K562 (cell line): ENCODE measurements around the gene CSF3. TPM values are rescaled to one million over a fixed set of nuclear protein-coding genes. Genes with fewer than 3 reads are reported as not detected.
A peak's percentile ranks its signal among the peaks of the same experiment; 100 is the strongest.

Source experiments
- ATAC-seq: fragments of 200-7000 bp; cut with Tn5 transposase; 3 replicates; pipeline ENCODE4 v1.9.1; 2020; ENCODE audit warnings: moderate library complexity
- BruUV-seq: library from RNA; stranded (reverse); fragments of 400-500 nt; replicated peaks from 2 replicates; lab custom pipeline; 2021; lab: Mats Ljungman, UMichigan
- CTCF ChIA-PET: fragments of 300-600 bp; formaldehyde crosslinking; extraction: SDS; loops from one replicate; lab custom pipeline; 2021; ENCODE audit warnings: low intra/inter-chr PET ratio; lab: Yijun Ruan, JAX
- POLR2A ChIA-PET: fragments of 300-600, 350-650 bp; sonication (Branson Sonifier 250); formaldehyde crosslinking; extraction: SDS; loops from one replicate; lab custom pipeline; 2021; ENCODE audit warnings: antibody characterized with exemption, inconsistent platforms; lab: Yijun Ruan, JAX
- DNase-seq, 4 experiments: peaks; one replicate each; pipeline versions ENCODE4 v3.0.0 to v3.0.0-alpha.2; 2011 to 2018; ENCODE audit warnings: low spot score in 3 of 4, mixed read lengths in 3 of 4; ENCODE audit errors: extremely low read depth in 1 of 4
- FAIRE-seq: peaks from 2 replicates; lab custom pipeline; 2011; peaks lifted over from hg19 to GRCh38; lab: Jason Lieb, UNC
- H2AFZ ChIP-seq: 2 replicates; pipeline ENCODE4 v1.6.0; 2011; ENCODE audit warnings: low read depth, low read length, control low read depth, inconsistent platforms
- H3K27ac ChIP-seq: fragments of 200-600 bp; 3 replicates; pipeline ENCODE4 v1.8.0; 2011; ENCODE audit warnings: low read depth, mild to moderate bottlenecking, control low read depth, inconsistent platforms, low read length, moderate library complexity, mixed read lengths; ENCODE audit errors: extremely low read depth
- H3K27me3 ChIP-seq, 2 experiments: fragments of 300-600 bp in 1 of 2; 2 replicates in 1 of 2; 3 replicates in 1 of 2; pipeline versions ENCODE4 v1.6.0 to v1.8.0; 2011; ENCODE audit warnings: inconsistent platforms in 2 of 2, low read length in 2 of 2, mild to moderate bottlenecking in 1 of 2, mixed read lengths in 1 of 2, moderate library complexity in 1 of 2; ENCODE audit not compliant: control insufficient read depth in 2 of 2, insufficient read depth in 2 of 2
- H3K36me3 ChIP-seq: fragments of 300-600 bp; 3 replicates; pipeline ENCODE4 v1.8.0; 2011; ENCODE audit warnings: mild to moderate bottlenecking, low read length, inconsistent platforms; ENCODE audit not compliant: control insufficient read depth, insufficient read depth
- H3K4me1 ChIP-seq, 2 experiments: fragments of 200-600 bp in 1 of 2; replicated peaks in 1 of 2; 2 replicates in 1 of 2; 3 replicates in 1 of 2; pipeline versions ENCODE4 v1.5.1 to v1.8.0; 2011; ENCODE audit warnings: inconsistent platforms in 2 of 2, low read length in 2 of 2, mild to moderate bottlenecking in 1 of 2, mixed read lengths in 1 of 2, moderate library complexity in 1 of 2; ENCODE audit not compliant: control insufficient read depth in 2 of 2, insufficient read depth in 2 of 2
- H3K4me2 ChIP-seq: 2 replicates; pipeline ENCODE4 v1.6.1; 2011; ENCODE audit warnings: low read length, control low read depth, inconsistent platforms, mixed read lengths; ENCODE audit not compliant: insufficient read depth
- H3K4me3 ChIP-seq: fragments of 200-600 bp; sonication (generic), shearing (Covaris generic); 2 replicates; pipeline ENCODE4 v1.5.1; 2016; ENCODE audit warnings: control low read depth, inconsistent platforms
- H3K79me2 ChIP-seq: fragments of 200-600 bp; 3 replicates; pipeline ENCODE4 v1.8.0; 2011; ENCODE audit warnings: low read length, inconsistent platforms; ENCODE audit not compliant: control insufficient read depth, insufficient read depth
- H3K9ac ChIP-seq, 2 experiments: 2 replicates each; pipeline versions ENCODE4 v1.6.0 to v1.6.1; 2011; ENCODE audit warnings: low read depth in 2 of 2, low read length in 2 of 2, control low read depth in 1 of 2, inconsistent platforms in 1 of 2, mild to moderate bottlenecking in 1 of 2, mixed read lengths in 1 of 2; ENCODE audit not compliant: insufficient read depth in 1 of 2
- H3K9me1 ChIP-seq: one replicate; pipeline ENCODE4 v1.6.0; 2011; ENCODE audit warnings: inconsistent platforms, mild to moderate bottlenecking, low read length, moderate library complexity; ENCODE audit not compliant: control insufficient read depth, insufficient read depth
- H3K9me3 ChIP-seq: replicated peaks from 2 replicates; pipeline ENCODE4 v1.5.1; 2011; ENCODE audit warnings: low read depth, low read length, inconsistent platforms; ENCODE audit not compliant: control insufficient read depth, insufficient read depth
- H4K20me1 ChIP-seq: replicated peaks from 2 replicates; pipeline ENCODE4 v1.6.1; 2011; ENCODE audit warnings: low read length, inconsistent platforms, mixed read lengths; ENCODE audit not compliant: control insufficient read depth, insufficient read depth
- CHD1 ChIP-seq: fragments of 200-600 bp; sonication (generic); IDR thresholded peaks from one replicate; pipeline ENCODE4 v1.6.1; 2012; ENCODE audit warnings: mild to moderate bottlenecking, moderate library complexity, low read length, inconsistent platforms
- FOXK2 ChIP-seq, 2 experiments: fragments of 450-650 bp; IDR thresholded peaks in 1 of 2; conservative IDR thresholded peaks in 1 of 2; 2 replicates each; pipeline ENCODE4 v1.6.1; 2016; ENCODE audit warnings: low read depth in 2 of 2, mild to moderate bottlenecking in 1 of 2
- POLR3G ChIP-seq: IDR thresholded peaks from 2 replicates; pipeline ENCODE4 v1.6.1; 2011; ENCODE audit not compliant: insufficient read length, insufficient replicate concordance; ENCODE audit errors: extremely low read depth
- TCF7 ChIP-seq: sonication (generic); IDR thresholded peaks from 2 replicates; pipeline ENCODE4 v1.6.1; 2016; ENCODE audit warnings: antibody characterized with exemption, borderline replicate concordance
- ZNF507 ChIP-seq: conservative IDR thresholded peaks from 2 replicates; pipeline ENCODE4 v1.6.1; 2017; ENCODE audit warnings: missing genetic modification characterization, missing compliant biosample characterization
- WGBS: fragments of 100-300 bp; shearing (Covaris generic); methylation state at CpG from one replicate; pipeline ENCODE4 v1.1.6; 2016; ENCODE audit warnings: low coverage, mixed read lengths; ENCODE audit not compliant: insufficient coverage; ENCODE audit errors: missing lambda C conversion rate; 5-methylcytosine and 5-hydroxymethylcytosine counted together
- in situ Hi-C: fragments of 300-500 bp; cut with MboI; formaldehyde crosslinking; loops from 4 replicates; pipeline ENCODE4 v1.15.0; 2018; ENCODE audit warnings: inconsistent platforms, mixed read lengths
- intact Hi-C: fragments of 100-400 bp; cut with micrococcal nuclease; formaldehyde crosslinking; loops from 2 replicates; pipeline ENCODE4 v1.14.2; 2022
- polyA plus RNA-seq, 8 experiments: library from polyadenylated mRNA; depleted of rRNA in 4 of 8; stranded (reverse) in 5 of 8; unstranded in 3 of 8; fragments of >200 nt; fragmentation: Nextera tagmentation in 2 of 8; fragmentation: Illumina TruSeq in 1 of 8; extraction: Ambion mirVana in 2 of 8; extraction: Trizol in 1 of 8; gene quantifications; 2 replicates each; pipeline versions ENCODE4 v1.2.1 to v1.2.3, GENCODE V29; 2011 to 2014; ENCODE audit warnings: inconsistent platforms in 1 of 8, missing spikeins in 1 of 8
- total RNA-seq, 7 experiments: library from RNA; depleted of rRNA in 6 of 7; stranded (reverse); fragments of >200 nt in 6 of 7; fragmentation: Illumina TruSeq in 2 of 7; extraction: Trizol in 2 of 7; gene quantifications; 2 replicates each; pipeline versions ENCODE4 v1.2.1 to v1.2.3, GENCODE V29; 2011 to 2021; ENCODE audit warnings: low replicate concordance in 1 of 7

CSF3 gene
- total and polyA plus RNA-seq, 9 of the 15 experiments (the other 6 are each of a cell fraction or from before 2014, with no cell fraction given), result 0.19 TPM; not detected in 8

- CTCF ChIA-PET, result interaction anchor here (1.1 to 1.4 kb wide), 2 partner anchors 22 to 359 kb away, joined by 3 to 13 read pairs; no protein-coding TSS in a partner anchor
- peaks cover 39% of the 10 kb centered on the region for H3K79me2 ChIP-seq
- POLR2A ChIA-PET, result interaction anchor here (0.7 to 3.7 kb wide), 11 partner anchors 10 to 781 kb away, joined by 3 to 16 read pairs (median 4); partner anchors contain the start of gene RPL19
- H2AFZ ChIP-seq, result peak overlapping the region; percentile 60; the same call in 1 of the 2 replicates
- peaks cover 10% of the 10 kb centered on the region for H4K20me1 ChIP-seq
- no peaks in the 10 kb centered on the region for H3K27me3 ChIP-seq
- FAIRE-seq (peak; percentile 51), ATAC-seq (peak; percentile 4)
- peaks cover 43% of the 10 kb centered on the region for H3K36me3 ChIP-seq
- in situ Hi-C loops, result no loop called here
- 0 out of 2 replicates have a peak, but pooled peaks have one; percentile 2 for TF ChIP-seq TCF7
- TF ChIP-seq POLR3G, result no peak
- peak; percentile 25 for TF ChIP-seq CHD1
- TF ChIP-seq ZNF507 (tag), result no peak
- TF ChIP-seq FOXK2 (conservative IDR thresholded peaks at IDR 0.05 in 1 of 2, IDR thresholded peaks at IDR 0.05 in 1 of 2; ENCODE audit: low read depth in 2 of 2), result 0 out of 4 replicates have a peak, but pooled peaks of 1 of the 2 experiments have one; percentile 17
- TF ChIP-seq, all 486 proteins: peak for 3
- peak overlapping the region; percentile 98 for H3K4me3 ChIP-seq
- peak overlapping the region; percentile 98 for H3K27ac ChIP-seq
- H3K9me1 ChIP-seq, result no peaks in the 10 kb centered on the region
- H3K4me2 ChIP-seq, result peak overlapping the region; percentile 92
- BruUV-seq, result no TSS peak
- peak overlapping the region; percentile 98 to 100 for H3K9ac ChIP-seq
- intact Hi-C loops, result no loop called here
- 0% methylated on average over 15 of the region's 15 CpGs for WGBS
- peaks cover 5 to 12% of the 10 kb centered on the region in 2 experiments; a peak in 3 of 5 replicates for H3K4me1 ChIP-seq
- no peaks in the 10 kb centered on the region for H3K9me3 ChIP-seq
- peak in 2 of 4 experiments; percentile 34 to 37 for DNase-seq
Observed at GRCh38 chr17:39981207-39981741, 34.0 kb upstream of the CSF3 start.
